WTC11 (cell line): ENCODE data around the gene CTNNA3. TPM values are rescaled to one million over a fixed set of nuclear protein-coding genes. Genes with fewer than 3 reads are reported as not detected.

Experiments
- ATAC-seq: fragments of 200-7000 bp; cut with Tn5 transposase; 2 replicates; pipeline ENCODE4 v1.10.0; 2021; ENCODE audit warnings: mild to moderate bottlenecking, moderate library complexity
- CTCF ChIA-PET: fragments of 300-600 bp; sonication (Branson Sonifier 250); formaldehyde crosslinking; loops from one replicate; lab custom pipeline; 2021; ENCODE audit warnings: antibody characterized with exemption; lab: Charles Lee
- POLR2A ChIA-PET: fragments of 350-600 bp; sonication (Branson Sonifier 250); formaldehyde crosslinking; loops from one replicate; lab custom pipeline; 2021; ENCODE audit warnings: antibody characterized with exemption; lab: Charles Lee
- DNase-seq: peaks from one replicate; pipeline ENCODE4 v3.0.0; 2021; ENCODE audit warnings: low spot score
- H3K27ac Mint-ChIP-seq: 2 replicates; pipeline ENCODE4 v1.8.0; 2021; ENCODE audit warnings: mixed read lengths
- H3K27me3 Mint-ChIP-seq: 2 replicates; pipeline ENCODE4 v1.8.0; 2021; ENCODE audit warnings: low read depth, mild to moderate bottlenecking, moderate library complexity, mixed read lengths
- H3K36me3 Mint-ChIP-seq: 2 replicates; pipeline ENCODE4 v1.8.0; 2021; ENCODE audit warnings: mixed read lengths
- H3K4me1 Mint-ChIP-seq: 2 replicates; pipeline ENCODE4 v1.8.0; 2022; ENCODE audit warnings: mixed read lengths
- H3K4me3 Mint-ChIP-seq: 2 replicates; pipeline ENCODE4 v1.8.0; 2021; ENCODE audit warnings: mild to moderate bottlenecking, moderate library complexity, mixed read lengths
- H3K9me3 Mint-ChIP-seq: 2 replicates; pipeline ENCODE4 v1.8.0; 2021; ENCODE audit warnings: mixed read lengths
- CREM ChIP-seq: sonication (generic); formaldehyde crosslinking; IDR thresholded peaks from 2 replicates; pipeline ENCODE4 v1.8.1; 2022; ENCODE audit warnings: mild to moderate bottlenecking, missing genetic modification reagents, moderate library complexity
- FOXJ3 ChIP-seq: sonication (generic); formaldehyde crosslinking; IDR thresholded peaks from 2 replicates; pipeline ENCODE4 v1.9.0; 2021; ENCODE audit warnings: missing genetic modification reagents, mild to moderate bottlenecking, borderline replicate concordance
- FOXK1 ChIP-seq: sonication (generic); formaldehyde crosslinking; IDR thresholded peaks from 2 replicates; pipeline ENCODE4 v1.8.0; 2022; ENCODE audit warnings: mild to moderate bottlenecking, moderate library complexity, missing genetic modification reagents
- FOXP1 ChIP-seq: sonication (generic); formaldehyde crosslinking; IDR thresholded peaks from 2 replicates; pipeline ENCODE4 v1.8.0; 2022; ENCODE audit warnings: missing genetic modification reagents, mild to moderate bottlenecking, moderate library complexity, borderline replicate concordance
- GTF2I ChIP-seq: fragments of 250-450 bp; sonication (Bioruptor Pico); conservative IDR thresholded peaks from 2 replicates; pipeline ENCODE4 v1.4.0; 2021; ENCODE audit warnings: mild to moderate bottlenecking
- JAZF1 ChIP-seq: fragments of 250-450 bp; sonication (Bioruptor Pico); IDR thresholded peaks from 2 replicates; pipeline ENCODE4 v1.9.0; 2021; ENCODE audit warnings: moderate library complexity, mild to moderate bottlenecking, inconsistent platforms
- JUN ChIP-seq: sonication (generic); formaldehyde crosslinking; IDR thresholded peaks from 2 replicates; pipeline ENCODE4 v1.8.0; 2023; ENCODE audit warnings: mild to moderate bottlenecking, missing genetic modification reagents
- NFE2L1 ChIP-seq: sonication (generic); formaldehyde crosslinking; IDR thresholded peaks from 2 replicates; pipeline ENCODE4 v1.8.1; 2023; ENCODE audit warnings: missing genetic modification reagents
- OVOL2 ChIP-seq: fragments of 250-450 bp; sonication (Bioruptor Pico); IDR thresholded peaks from 2 replicates; pipeline ENCODE4 v1.9.0; 2021; ENCODE audit warnings: mild to moderate bottlenecking, borderline replicate concordance
- PRRX2 ChIP-seq: fragments of 250-450 bp; sonication (Bioruptor Pico); IDR thresholded peaks from 2 replicates; pipeline ENCODE4 v1.8.0; 2021; ENCODE audit warnings: mild to moderate bottlenecking
- RELA ChIP-seq: sonication (generic); formaldehyde crosslinking; IDR thresholded peaks from 2 replicates; pipeline ENCODE4 v1.8.1; 2022; ENCODE audit warnings: missing genetic modification reagents, mild to moderate bottlenecking, borderline replicate concordance
- SMAD3 ChIP-seq: sonication (generic); formaldehyde crosslinking; IDR thresholded peaks from 2 replicates; pipeline ENCODE4 v1.8.0; 2022; ENCODE audit warnings: missing genetic modification reagents, mild to moderate bottlenecking, borderline replicate concordance
- ZBTB21 ChIP-seq: sonication (generic); formaldehyde crosslinking; IDR thresholded peaks from 2 replicates; pipeline ENCODE4 v1.8.1; 2023; ENCODE audit warnings: mild to moderate bottlenecking, missing genetic modification reagents, borderline replicate concordance
- ZNF121 ChIP-seq: sonication (generic); formaldehyde crosslinking; IDR thresholded peaks from 2 replicates; pipeline ENCODE4 v1.8.0; 2023; ENCODE audit warnings: missing genetic modification reagents
- ZNF396 ChIP-seq: fragments of 250-450 bp; sonication (Bioruptor Pico); IDR thresholded peaks from 2 replicates; pipeline ENCODE4 v1.8.0; 2021; ENCODE audit warnings: mild to moderate bottlenecking, moderate library complexity, borderline replicate concordance
- ZNF425 ChIP-seq: fragments of 250-450 bp; sonication (Bioruptor Pico); conservative IDR thresholded peaks from 2 replicates; pipeline ENCODE4 v1.9.0; 2021; ENCODE audit warnings: mild to moderate bottlenecking
- total RNA-seq: library from RNA; stranded (reverse); gene quantifications from 3 replicates; pipeline ENCODE4 v1.2.3, GENCODE V29; 2021
- TF ChIP-seq, protein P1 (sequence below): sonication (generic); formaldehyde crosslinking; IDR thresholded peaks from 2 replicates; pipeline ENCODE4 v1.8.1; 2023; ENCODE audit warnings: mild to moderate bottlenecking, missing genetic modification reagents, moderate library complexity
- TF ChIP-seq, protein P2 (sequence below): sonication (generic); formaldehyde crosslinking; IDR thresholded peaks from 2 replicates; pipeline ENCODE4 v1.8.0; 2023; ENCODE audit warnings: mild to moderate bottlenecking, missing genetic modification reagents
- TF ChIP-seq, protein P3 (sequence below): sonication (generic); formaldehyde crosslinking; IDR thresholded peaks from 2 replicates; pipeline ENCODE4 v1.8.1; 2023; ENCODE audit warnings: mild to moderate bottlenecking, missing genetic modification reagents
- TF ChIP-seq, protein P4 (sequence below): sonication (generic); formaldehyde crosslinking; IDR thresholded peaks from 2 replicates; pipeline ENCODE4 v1.8.0; 2022; ENCODE audit warnings: missing genetic modification reagents

The CTNNA3 gene
- total RNA-seq, 1 experiment from 2014 or later = 6.1 TPM

- TF ChIP-seq, protein P1, sequence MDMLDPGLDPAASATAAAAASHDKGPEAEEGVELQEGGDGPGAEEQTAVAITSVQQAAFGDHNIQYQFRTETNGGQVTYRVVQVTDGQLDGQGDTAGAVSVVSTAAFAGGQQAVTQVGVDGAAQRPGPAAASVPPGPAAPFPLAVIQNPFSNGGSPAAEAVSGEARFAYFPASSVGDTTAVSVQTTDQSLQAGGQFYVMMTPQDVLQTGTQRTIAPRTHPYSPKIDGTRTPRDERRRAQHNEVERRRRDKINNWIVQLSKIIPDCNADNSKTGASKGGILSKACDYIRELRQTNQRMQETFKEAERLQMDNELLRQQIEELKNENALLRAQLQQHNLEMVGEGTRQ (CRISPR knock-in tag) = no peak
Observed at GRCh38 chr10:66238343-66238742, 1457.7 kb downstream of the CTNNA3 start (continued).

GRCh38 chr10:66234872-66235271 is 1461.1 kb downstream of the CTNNA3 start:
- CTCF ChIA-PET = no interaction called here
- DNase-seq (no peak), ATAC-seq (no peak)
- H3K9me3 Mint-ChIP-seq = peaks cover 14% of the 10 kb centered on the region
- no peaks in the 10 kb centered on the region for H3K4me1 Mint-ChIP-seq
- H3K36me3 Mint-ChIP-seq = peaks cover 10% of the 10 kb centered on the region
- TF ChIP-seq FOXJ3 (no peak), JAZF1 (CRISPR knock-in tag) (no peak)
- TF ChIP-seq, protein P2, sequence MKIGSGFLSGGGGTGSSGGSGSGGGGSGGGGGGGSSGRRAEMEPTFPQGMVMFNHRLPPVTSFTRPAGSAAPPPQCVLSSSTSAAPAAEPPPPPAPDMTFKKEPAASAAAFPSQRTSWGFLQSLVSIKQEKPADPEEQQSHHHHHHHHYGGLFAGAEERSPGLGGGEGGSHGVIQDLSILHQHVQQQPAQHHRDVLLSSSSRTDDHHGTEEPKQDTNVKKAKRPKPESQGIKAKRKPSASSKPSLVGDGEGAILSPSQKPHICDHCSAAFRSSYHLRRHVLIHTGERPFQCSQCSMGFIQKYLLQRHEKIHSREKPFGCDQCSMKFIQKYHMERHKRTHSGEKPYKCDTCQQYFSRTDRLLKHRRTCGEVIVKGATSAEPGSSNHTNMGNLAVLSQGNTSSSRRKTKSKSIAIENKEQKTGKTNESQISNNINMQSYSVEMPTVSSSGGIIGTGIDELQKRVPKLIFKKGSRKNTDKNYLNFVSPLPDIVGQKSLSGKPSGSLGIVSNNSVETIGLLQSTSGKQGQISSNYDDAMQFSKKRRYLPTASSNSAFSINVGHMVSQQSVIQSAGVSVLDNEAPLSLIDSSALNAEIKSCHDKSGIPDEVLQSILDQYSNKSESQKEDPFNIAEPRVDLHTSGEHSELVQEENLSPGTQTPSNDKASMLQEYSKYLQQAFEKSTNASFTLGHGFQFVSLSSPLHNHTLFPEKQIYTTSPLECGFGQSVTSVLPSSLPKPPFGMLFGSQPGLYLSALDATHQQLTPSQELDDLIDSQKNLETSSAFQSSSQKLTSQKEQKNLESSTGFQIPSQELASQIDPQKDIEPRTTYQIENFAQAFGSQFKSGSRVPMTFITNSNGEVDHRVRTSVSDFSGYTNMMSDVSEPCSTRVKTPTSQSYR (CRISPR knock-in tag) = no peak
- H3K27ac Mint-ChIP-seq = no peak overlapping the region
- H3K4me3 Mint-ChIP-seq = no peak overlapping the region
- H3K27me3 Mint-ChIP-seq = no peaks in the 10 kb centered on the region
- POLR2A ChIA-PET = no interaction called here

GRCh38 chr10:66228887-66229286 is 1467.1 kb downstream of the CTNNA3 start:
- DNase-seq (no peak), ATAC-seq (no peak)
- H3K27ac Mint-ChIP-seq = no peak overlapping the region
- H3K4me3 Mint-ChIP-seq = no peak overlapping the region
- POLR2A ChIA-PET = no interaction called here
- H3K27me3 Mint-ChIP-seq = no peaks in the 10 kb centered on the region
- peaks cover 27% of the 10 kb centered on the region for H3K36me3 Mint-ChIP-seq
- CTCF ChIA-PET = no interaction called here
- no peaks in the 10 kb centered on the region for H3K4me1 Mint-ChIP-seq
- TF ChIP-seq, protein P3, sequence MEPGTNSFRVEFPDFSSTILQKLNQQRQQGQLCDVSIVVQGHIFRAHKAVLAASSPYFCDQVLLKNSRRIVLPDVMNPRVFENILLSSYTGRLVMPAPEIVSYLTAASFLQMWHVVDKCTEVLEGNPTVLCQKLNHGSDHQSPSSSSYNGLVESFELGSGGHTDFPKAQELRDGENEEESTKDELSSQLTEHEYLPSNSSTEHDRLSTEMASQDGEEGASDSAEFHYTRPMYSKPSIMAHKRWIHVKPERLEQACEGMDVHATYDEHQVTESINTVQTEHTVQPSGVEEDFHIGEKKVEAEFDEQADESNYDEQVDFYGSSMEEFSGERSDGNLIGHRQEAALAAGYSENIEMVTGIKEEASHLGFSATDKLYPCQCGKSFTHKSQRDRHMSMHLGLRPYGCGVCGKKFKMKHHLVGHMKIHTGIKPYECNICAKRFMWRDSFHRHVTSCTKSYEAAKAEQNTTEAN (CRISPR knock-in tag) = no peak
- no peak for TF ChIP-seq SMAD3 (CRISPR knock-in tag)
- TF ChIP-seq, protein P4, sequence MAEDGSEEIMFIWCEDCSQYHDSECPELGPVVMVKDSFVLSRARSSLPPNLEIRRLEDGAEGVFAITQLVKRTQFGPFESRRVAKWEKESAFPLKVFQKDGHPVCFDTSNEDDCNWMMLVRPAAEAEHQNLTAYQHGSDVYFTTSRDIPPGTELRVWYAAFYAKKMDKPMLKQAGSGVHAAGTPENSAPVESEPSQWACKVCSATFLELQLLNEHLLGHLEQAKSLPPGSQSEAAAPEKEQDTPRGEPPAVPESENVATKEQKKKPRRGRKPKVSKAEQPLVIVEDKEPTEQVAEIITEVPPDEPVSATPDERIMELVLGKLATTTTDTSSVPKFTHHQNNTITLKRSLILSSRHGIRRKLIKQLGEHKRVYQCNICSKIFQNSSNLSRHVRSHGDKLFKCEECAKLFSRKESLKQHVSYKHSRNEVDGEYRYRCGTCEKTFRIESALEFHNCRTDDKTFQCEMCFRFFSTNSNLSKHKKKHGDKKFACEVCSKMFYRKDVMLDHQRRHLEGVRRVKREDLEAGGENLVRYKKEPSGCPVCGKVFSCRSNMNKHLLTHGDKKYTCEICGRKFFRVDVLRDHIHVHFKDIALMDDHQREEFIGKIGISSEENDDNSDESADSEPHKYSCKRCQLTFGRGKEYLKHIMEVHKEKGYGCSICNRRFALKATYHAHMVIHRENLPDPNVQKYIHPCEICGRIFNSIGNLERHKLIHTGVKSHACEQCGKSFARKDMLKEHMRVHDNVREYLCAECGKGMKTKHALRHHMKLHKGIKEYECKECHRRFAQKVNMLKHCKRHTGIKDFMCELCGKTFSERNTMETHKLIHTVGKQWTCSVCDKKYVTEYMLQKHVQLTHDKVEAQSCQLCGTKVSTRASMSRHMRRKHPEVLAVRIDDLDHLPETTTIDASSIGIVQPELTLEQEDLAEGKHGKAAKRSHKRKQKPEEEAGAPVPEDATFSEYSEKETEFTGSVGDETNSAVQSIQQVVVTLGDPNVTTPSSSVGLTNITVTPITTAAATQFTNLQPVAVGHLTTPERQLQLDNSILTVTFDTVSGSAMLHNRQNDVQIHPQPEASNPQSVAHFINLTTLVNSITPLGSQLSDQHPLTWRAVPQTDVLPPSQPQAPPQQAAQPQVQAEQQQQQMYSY = no peak
- TF ChIP-seq ZNF396 = no peak
- no peak for TF ChIP-seq RELA (CRISPR knock-in tag)
- TF ChIP-seq ZNF121 = no peak
- TF ChIP-seq PRRX2 (CRISPR knock-in tag) = no peak
- TF ChIP-seq GTF2I (CRISPR knock-in tag) = no peak
- TF ChIP-seq CREM (CRISPR knock-in tag) = no peak
- no peak for TF ChIP-seq ZNF425 (CRISPR knock-in tag)
- TF ChIP-seq JUN (CRISPR knock-in tag) = no peak
- TF ChIP-seq NFE2L1 (CRISPR knock-in tag) = no peak
- no peak for TF ChIP-seq ZBTB21 (CRISPR knock-in tag)
- TF ChIP-seq FOXP1 (CRISPR knock-in tag) = no peak
- TF ChIP-seq FOXK1 (CRISPR knock-in tag) = no peak
- no peak for TF ChIP-seq OVOL2 (CRISPR knock-in tag)
- peaks cover 41% of the 10 kb centered on the region for H3K9me3 Mint-ChIP-seq
